Mucosa of rectum (tissue), 2 donors: ENCODE measurements around the gene ZCRB1.

Experiments used
- H3K27ac ChIP-seq, 2 donors: one replicate each; pipeline ENCODE4 v1.7.0; 2013; ENCODE audit warnings: inconsistent platforms in 2 of 2, low read depth in 2 of 2, low read length in 2 of 2
- H3K27me3 ChIP-seq, 2 donors: one replicate each; pipeline ENCODE4 v1.7.0; 2013; ENCODE audit warnings: low read length in 2 of 2; ENCODE audit not compliant: control insufficient read depth in 2 of 2, insufficient read depth in 2 of 2
- H3K36me3 ChIP-seq, 2 donors: one replicate each; pipeline ENCODE4 v1.7.0; 2013; ENCODE audit warnings: low read length in 2 of 2; ENCODE audit not compliant: control insufficient read depth in 2 of 2, insufficient read depth in 2 of 2
- H3K4me1 ChIP-seq, 2 donors: one replicate each; pipeline ENCODE4 v1.7.0; 2013; ENCODE audit warnings: low read length in 2 of 2, mild to moderate bottlenecking in 1 of 2; ENCODE audit not compliant: control insufficient read depth in 2 of 2, insufficient read depth in 2 of 2
- H3K4me3 ChIP-seq, 2 donors: one replicate each; pipeline ENCODE4 v1.7.0; 2013; ENCODE audit warnings: low read length in 2 of 2
- H3K9ac ChIP-seq, 2 donors: one replicate each; pipeline ENCODE4 v1.7.0; 2013; ENCODE audit warnings: low read length in 2 of 2, low read depth in 1 of 2, mild to moderate bottlenecking in 1 of 2
- H3K9me3 ChIP-seq, 2 donors: one replicate each; pipeline ENCODE4 v1.7.0; 2013; ENCODE audit warnings: low read length in 2 of 2; ENCODE audit not compliant: control insufficient read depth in 2 of 2
- donor health status: healthy.
- donor health status: Normal muscosa, but diverticular disease.

ZCRB1 gene

DNA sequence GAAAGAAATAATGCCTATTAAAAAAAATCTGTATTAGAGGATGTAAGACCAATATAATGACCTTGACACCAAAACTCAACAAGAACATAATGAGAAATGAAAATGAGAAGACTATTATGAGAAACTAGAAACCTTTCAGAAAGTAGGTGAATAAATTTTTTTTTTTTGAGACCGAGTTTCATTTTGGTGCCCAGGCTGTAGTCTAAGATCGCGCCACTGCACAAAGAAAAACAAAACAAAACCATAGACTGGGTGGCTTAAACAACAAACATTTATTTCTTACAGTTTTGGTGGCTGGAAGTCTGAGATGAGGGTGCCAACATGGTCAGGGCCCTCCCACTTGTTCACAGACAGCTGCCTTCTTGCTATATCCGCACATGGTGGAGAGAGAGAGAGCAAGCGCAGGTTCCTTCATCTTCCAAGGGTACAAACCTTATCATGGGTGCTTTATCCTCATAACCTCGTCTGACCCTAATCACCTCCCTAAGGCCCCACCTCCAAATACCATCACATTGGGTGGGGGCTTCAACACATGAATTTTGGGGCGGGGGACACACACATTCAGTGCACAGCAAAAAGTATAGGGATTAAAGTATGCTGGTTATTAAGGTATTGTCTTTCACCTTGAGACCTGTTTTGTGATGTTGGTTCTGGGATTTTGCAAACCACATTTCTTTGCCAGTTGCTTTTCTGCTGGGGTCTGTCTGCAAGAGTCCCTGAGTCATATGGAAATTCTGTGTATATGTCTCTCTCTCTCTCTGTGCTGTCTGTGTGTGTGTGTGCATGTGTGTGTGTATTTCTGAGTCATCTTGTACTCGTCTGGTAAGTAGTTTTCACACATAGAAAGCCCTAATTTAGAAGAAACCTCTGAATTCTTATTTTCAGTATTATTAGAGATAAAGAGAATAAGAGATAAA, 26.2 kb downstream of the ZCRB1 start:
- H3K36me3 ChIP-seq, result no peaks in the 10 kb centered on the region
- no peak overlapping the region for H3K9ac ChIP-seq
- H3K27ac ChIP-seq, result peak overlapping the region in 1 of 2 donors; percentile 52
- H3K4me1 ChIP-seq, result no peaks in the 10 kb centered on the region
- H3K9me3 ChIP-seq, result no peaks in the 10 kb centered on the region
- no peaks in the 10 kb centered on the region for H3K27me3 ChIP-seq
- H3K4me3 ChIP-seq, result peak overlapping the region in 1 of 2 donors; percentile 15

DNA sequence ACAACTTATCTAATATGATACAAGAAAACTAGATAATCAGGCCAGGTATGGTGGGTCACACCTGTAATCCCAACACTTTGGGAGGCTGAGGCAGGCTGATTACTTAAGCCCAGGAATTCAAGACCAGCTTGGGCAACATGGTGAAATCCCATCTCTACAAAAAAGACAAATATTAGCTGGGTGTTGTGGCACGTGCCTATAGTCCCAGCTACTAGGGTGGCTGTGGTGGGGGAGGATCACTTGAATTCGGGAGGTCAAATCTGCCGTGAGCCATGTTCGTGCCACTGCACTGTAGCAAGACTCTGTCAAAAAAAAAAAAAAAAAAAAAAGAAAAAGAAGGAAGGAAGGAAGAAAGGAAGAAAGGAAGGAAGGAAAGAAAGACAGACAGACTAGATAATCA, 27.0 kb downstream of the ZCRB1 start:
- Histone ChIP-seq H3K9me3 (no peaks in the 10 kb centered on the region), H3K9ac (no peak overlapping the region), H3K4me1 (no peaks in the 10 kb centered on the region), H3K36me3 (no peaks in the 10 kb centered on the region), H3K27ac (no peak overlapping the region), H3K27me3 (no peaks in the 10 kb centered on the region), H3K4me3 (no peak overlapping the region)

DNA sequence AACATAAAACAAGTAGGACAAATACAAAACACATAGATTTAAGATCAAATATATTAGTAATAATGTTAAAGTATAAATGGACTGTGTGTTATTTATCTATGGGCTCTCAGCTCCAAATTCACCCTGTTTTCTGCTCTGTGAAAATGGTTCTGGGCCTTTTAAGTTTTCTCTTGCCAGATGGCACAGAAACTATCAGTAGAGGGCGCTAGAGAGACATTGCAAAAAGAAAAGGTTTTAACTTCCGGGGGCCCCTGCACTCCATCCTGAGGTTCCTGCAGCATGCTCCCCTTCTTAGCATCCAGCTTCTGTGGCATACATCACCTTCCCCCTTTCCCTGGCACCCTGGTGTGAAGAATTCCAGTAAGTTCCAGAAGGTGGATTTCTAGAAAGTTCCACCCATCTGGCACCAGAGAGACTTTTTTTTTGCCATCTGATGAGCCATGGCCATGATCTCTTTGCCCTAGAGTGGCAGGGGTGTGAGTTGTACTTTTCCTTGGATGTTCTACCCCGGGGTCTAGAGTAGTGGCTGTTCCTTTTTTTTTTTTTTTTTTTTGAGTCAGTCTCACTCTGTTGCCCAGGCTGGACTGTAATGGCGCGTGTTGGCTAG, 29.3 kb downstream of the ZCRB1 start:
- Histone ChIP-seq H3K4me3 (no peak overlapping the region), H3K36me3 (no peaks in the 10 kb centered on the region), H3K27ac (no peak overlapping the region), H3K27me3 (no peaks in the 10 kb centered on the region), H3K9ac (no peak overlapping the region), H3K9me3 (no peaks in the 10 kb centered on the region), H3K4me1 (no peaks in the 10 kb centered on the region)

DNA sequence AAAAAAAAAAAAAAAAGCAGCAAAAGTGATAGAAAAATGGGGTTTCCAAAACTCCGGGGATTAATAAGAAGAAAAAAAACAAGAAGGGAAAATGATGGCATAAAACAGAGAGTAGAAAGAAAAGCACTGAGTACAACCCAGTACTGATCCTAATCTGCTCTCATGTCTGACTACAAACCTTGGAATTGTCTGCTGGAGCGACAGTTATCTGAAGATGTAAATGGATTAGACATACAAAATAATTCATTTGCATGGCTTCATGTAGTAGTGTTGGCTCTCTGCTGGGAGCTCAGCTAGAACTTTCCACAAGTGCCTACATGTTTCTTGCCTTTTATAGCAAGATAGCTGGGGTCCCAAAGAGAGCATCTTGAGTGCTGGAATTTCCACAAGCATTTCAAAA, 34.2 kb downstream of the ZCRB1 start:
- Histone ChIP-seq H3K27me3 (no peaks in the 10 kb centered on the region), H3K36me3 (no peaks in the 10 kb centered on the region)

DNA sequence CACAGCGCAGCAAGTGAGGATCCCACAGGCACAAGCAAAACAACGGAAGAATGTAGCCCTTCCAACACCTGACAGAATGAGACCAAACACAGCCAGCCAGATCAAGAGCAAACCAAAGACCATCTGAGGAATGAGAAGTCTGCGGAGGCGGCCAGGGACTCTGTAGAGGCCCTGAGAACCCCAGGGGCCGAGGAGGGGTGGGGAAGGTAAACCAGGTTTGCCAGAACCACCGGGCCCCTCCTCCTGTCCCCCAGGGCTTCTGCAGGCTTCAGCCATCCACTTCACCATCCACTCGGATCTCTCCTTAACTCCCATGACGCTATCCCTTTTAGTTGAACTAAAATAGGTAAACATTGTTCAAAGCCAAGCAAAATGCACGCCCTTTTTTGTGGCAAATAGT, 37.4 kb downstream of the ZCRB1 start:
- no peaks in the 10 kb centered on the region for H3K4me1 ChIP-seq
- no peak overlapping the region for H3K9ac ChIP-seq
- no peak overlapping the region for H3K27ac ChIP-seq
- H3K27me3 ChIP-seq, result no peaks in the 10 kb centered on the region
- no peaks in the 10 kb centered on the region for H3K9me3 ChIP-seq
- H3K36me3 ChIP-seq, result no peaks in the 10 kb centered on the region
- no peak overlapping the region for H3K4me3 ChIP-seq

More for the DNA sequence above, 34.2 kb downstream of the ZCRB1 start:
- no peak overlapping the region for H3K9ac ChIP-seq
- H3K4me3 ChIP-seq, result no peak overlapping the region
- H3K9me3 ChIP-seq, result no peaks in the 10 kb centered on the region
- no peaks in the 10 kb centered on the region for H3K4me1 ChIP-seq
- no peak overlapping the region for H3K27ac ChIP-seq

DNA sequence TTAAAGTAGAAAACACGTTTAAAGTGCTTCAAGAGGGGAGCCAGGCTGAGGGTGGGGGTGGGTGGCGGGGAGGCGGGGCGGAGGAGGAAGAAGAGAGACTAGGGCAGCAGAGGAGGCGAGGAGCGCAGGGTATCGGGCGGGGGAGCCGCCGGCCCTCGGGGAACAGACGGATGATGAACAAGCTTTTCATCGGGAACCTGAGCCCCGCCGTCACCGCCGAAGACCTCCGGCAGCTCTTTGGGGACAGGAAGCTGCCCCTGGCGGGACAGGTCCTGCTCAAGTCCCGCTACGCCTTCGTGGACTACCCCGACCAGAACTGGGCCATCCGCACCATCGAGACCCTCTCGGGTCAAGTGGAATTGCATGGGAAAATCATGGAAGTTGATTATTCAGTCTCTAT, 39.2 kb downstream of the ZCRB1 start:
- Histone ChIP-seq H3K4me3 (no peak overlapping the region), H3K27ac (no peak overlapping the region), H3K4me1 (no peaks in the 10 kb centered on the region), H3K9ac (no peak overlapping the region), H3K9me3 (no peaks in the 10 kb centered on the region), H3K36me3 (no peaks in the 10 kb centered on the region), H3K27me3 (no peaks in the 10 kb centered on the region)

DNA sequence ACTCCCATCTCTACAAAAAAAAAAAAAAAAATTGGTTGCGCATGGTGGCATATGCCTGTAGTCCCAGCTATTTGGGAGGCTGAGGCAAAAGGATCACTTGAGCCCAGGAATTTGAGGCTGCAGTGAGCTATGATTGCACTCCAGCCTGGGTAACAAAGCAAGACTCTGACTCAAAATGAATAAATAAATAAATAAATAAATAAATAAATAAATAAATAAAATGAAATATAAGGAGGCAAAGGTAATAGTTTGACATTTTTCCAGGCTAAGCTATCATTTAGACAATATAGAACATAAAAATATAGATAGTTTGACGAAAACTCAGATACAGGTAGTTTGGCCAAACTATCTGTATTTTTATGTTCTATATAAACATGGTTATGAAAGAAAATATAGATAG, 40.5 kb downstream of the ZCRB1 start:
- Histone ChIP-seq H3K9ac (no peak overlapping the region), H3K4me3 (no peak overlapping the region), H3K4me1 (no peaks in the 10 kb centered on the region), H3K27ac (no peak overlapping the region), H3K27me3 (no peaks in the 10 kb centered on the region), H3K36me3 (no peaks in the 10 kb centered on the region), H3K9me3 (no peaks in the 10 kb centered on the region)

DNA sequence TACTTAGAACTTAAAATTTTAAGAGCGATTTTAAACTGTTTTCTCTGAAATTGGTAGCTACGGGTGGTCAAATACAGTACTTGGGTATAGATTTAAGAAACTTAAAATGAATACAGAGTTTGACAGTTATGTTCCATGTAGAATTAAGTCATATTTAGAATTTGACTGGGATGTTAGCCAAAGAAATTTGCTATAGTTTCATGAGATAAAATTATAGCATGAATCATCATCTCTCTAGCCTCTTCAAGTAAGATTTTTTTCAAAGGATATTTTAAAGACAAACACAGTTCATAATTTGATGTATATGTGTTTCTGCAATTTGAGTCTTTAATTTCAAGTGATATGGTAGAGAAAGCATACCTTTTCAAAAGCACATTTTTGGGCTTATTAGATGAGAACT, 41.0 kb downstream of the ZCRB1 start:
- Histone ChIP-seq H3K9ac (no peak overlapping the region), H3K4me3 (no peak overlapping the region), H3K27ac (no peak overlapping the region), H3K36me3 (no peaks in the 10 kb centered on the region), H3K9me3 (no peaks in the 10 kb centered on the region), H3K27me3 (no peaks in the 10 kb centered on the region), H3K4me1 (no peaks in the 10 kb centered on the region)

DNA sequence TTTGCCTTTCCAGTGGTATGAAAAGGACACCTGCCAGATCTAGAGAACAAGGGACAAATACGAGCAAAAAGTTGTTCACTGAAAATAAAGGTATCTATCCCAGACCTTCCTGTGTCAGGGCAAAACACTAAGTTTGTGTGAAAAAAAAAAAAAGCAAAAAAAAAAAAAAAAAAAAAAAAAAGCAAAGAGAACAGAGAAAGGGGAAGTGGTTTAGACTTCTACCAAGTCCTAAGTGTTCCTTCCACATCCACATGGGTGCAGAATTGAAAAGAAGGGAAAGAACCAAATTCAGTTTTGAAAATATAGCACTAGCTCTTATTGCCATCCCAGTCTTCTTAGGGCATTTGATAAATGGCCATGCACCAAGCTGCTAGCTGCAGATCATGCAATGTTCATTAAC, 41.7 kb downstream of the ZCRB1 start:
- Histone ChIP-seq H3K4me3 (no peak overlapping the region), H3K27me3 (no peaks in the 10 kb centered on the region), H3K4me1 (no peaks in the 10 kb centered on the region), H3K27ac (no peak overlapping the region), H3K9ac (no peak overlapping the region), H3K36me3 (no peaks in the 10 kb centered on the region), H3K9me3 (no peaks in the 10 kb centered on the region)

DNA sequence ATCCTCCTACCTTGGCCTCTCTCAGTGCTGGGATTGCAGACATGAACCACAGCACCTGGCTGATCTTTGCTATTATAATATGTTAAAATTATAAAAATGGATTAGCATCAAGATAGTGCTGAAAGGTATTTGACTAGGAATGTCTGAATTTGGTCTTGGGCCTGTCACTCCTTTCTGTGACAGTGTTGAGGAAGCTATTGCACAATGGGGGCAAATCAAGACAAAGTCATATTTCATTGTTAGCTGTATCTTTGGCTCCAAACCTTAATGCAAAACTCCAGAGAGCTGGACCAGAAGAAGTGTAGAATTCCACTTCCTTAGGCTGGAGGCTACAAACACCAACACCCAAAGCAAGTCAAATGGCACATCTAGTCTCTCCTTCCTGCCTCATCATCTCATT, 42.2 kb downstream of the ZCRB1 start:
- H3K36me3 ChIP-seq, result no peaks in the 10 kb centered on the region
- no peak overlapping the region for H3K27ac ChIP-seq
- no peak overlapping the region for H3K9ac ChIP-seq
- H3K27me3 ChIP-seq, result no peaks in the 10 kb centered on the region
- no peaks in the 10 kb centered on the region for H3K4me1 ChIP-seq
- H3K9me3 ChIP-seq, result no peaks in the 10 kb centered on the region
- no peak overlapping the region for H3K4me3 ChIP-seq
